Thyroid gland (tissue), 4 donors: ENCODE results near the gene GPN3. TPM values are rescaled to one million over a fixed set of nuclear protein-coding genes. Genes with fewer than 3 reads are reported as not detected.
"Not testable (repeated sequence)": the region's sequence is repeated elsewhere in the genome, so short reads cannot be mapped to it uniquely, and the experiment has no call there.

Experiments used
- DNase-seq, 2 donors: peaks; one replicate each; pipeline ENCODE4 v3.0.0-alpha.2; 2019
- H3K27ac ChIP-seq, 3 donors: fragments of 200-600 bp; sonication (generic); 1 replicate in 2 of 3; 2 replicates in 1 of 3; pipeline ENCODE4 v1.5.1; 2016 to 2019; ENCODE audit warnings: mild to moderate bottlenecking in 1 of 3, moderate library complexity in 1 of 3
- H3K27me3 ChIP-seq: fragments of 200-600 bp; sonication (generic); one replicate; pipeline ENCODE4 v1.5.1; 2019
- H3K36me3 ChIP-seq, 2 donors: fragments of 200-600 bp; sonication (generic); one replicate each; pipeline ENCODE4 v1.5.1; 2016 to 2019
- H3K4me1 ChIP-seq, 2 donors: fragments of 200-600 bp; sonication (generic); one replicate each; pipeline ENCODE4 v1.5.1; 2017 to 2019
- H3K4me3 ChIP-seq, 3 donors: fragments of 200-600 bp; sonication (generic); replicated peaks in 1 of 3; 1 replicate in 2 of 3; 2 replicates in 1 of 3; pipeline ENCODE4 v1.5.1; 2016; ENCODE audit warnings: mild to moderate bottlenecking in 1 of 3
- H3K9me3 ChIP-seq: fragments of 200-600 bp; sonication (generic); one replicate; pipeline ENCODE4 v1.5.1; 2017
- CTCF ChIP-seq, 6 experiments: fragments of 200-600 bp in 3 of 6; fragments of 450-650 bp in 3 of 6; sonication (generic) in 3 of 6; IDR thresholded peaks; one replicate each; pipeline ENCODE4 v1.5.1; 2016 to 2019; ENCODE audit warnings: antibody characterized with exemption in 6 of 6, mild to moderate bottlenecking in 2 of 6, inconsistent platforms in 1 of 6, moderate library complexity in 1 of 6
- POLR2A ChIP-seq, 2 donors: fragments of 450-650 bp; IDR thresholded peaks; one replicate each; pipeline ENCODE4 v1.6.1; 2017; ENCODE audit warnings: antibody characterized with exemption in 2 of 2, mild to moderate bottlenecking in 2 of 2, moderate library complexity in 1 of 2
- WGBS, 2 donors: methylation state at CpG; one replicate each; pipeline ENCODE4 v1.1.5; 2017; 5-methylcytosine and 5-hydroxymethylcytosine counted together
- intact Hi-C: fragments of 100-400 bp; cut with DNase I; formaldehyde crosslinking; loops from one replicate; pipeline ENCODE4 v1.15.1; 2023
- total RNA-seq, 4 donors: library from RNA; depleted of rRNA; stranded (reverse); fragments of >200 nt; gene quantifications; one replicate each; pipeline ENCODE4 v1.2.3, GENCODE V29; 2016

Gene GPN3
- total RNA-seq, 4 donors from 2014 or later = 17.1 to 23.6 (median 17.9) TPM

GRCh38 chr12:110465024-110465423 is 3.0 kb downstream of the GPN3 start:
- Histone ChIP-seq H3K36me3 (peaks cover 0 to 6% of the 10 kb centered on the region in 2 donors), H3K4me1 (peaks cover 20 to 21% of the 10 kb centered on the region in 2 donors), H3K9me3 (no peaks in the 10 kb centered on the region), H3K27me3 (no peaks in the 10 kb centered on the region), H3K4me3 (no peak overlapping the region), H3K27ac (no peak overlapping the region)
- intact Hi-C loops = loop anchor here (5.0 kb wide), 2 partner anchors 37 to 137 kb away; partner anchors contain the start of genes RAD9B and VPS29
- 94 to 95% methylated on average over 2 of the region's 2 CpGs for WGBS, 2 donors
- DNase-seq = no peak
- no peak for TF ChIP-seq CTCF (IDR thresholded peaks at IDR 0.05)
- TF ChIP-seq POLR2A (IDR thresholded peaks at IDR 0.05) = no peak

- H3K9me3 ChIP-seq, H3K4me3 ChIP-seq, H3K27ac ChIP-seq, H3K4me1 ChIP-seq, intact Hi-C loops, DNase-seq, H3K27me3 ChIP-seq: not testable (repeated sequence)
- H3K36me3 ChIP-seq = peaks cover 0 to 12% of the 10 kb centered on the region in 2 donors
- 89 to 90% methylated on average over 5 of the region's 5 CpGs for WGBS, 2 donors
Observed at GRCh38 chr12:110461189-110461588, 6.9 kb downstream of the GPN3 start.

DNA sequence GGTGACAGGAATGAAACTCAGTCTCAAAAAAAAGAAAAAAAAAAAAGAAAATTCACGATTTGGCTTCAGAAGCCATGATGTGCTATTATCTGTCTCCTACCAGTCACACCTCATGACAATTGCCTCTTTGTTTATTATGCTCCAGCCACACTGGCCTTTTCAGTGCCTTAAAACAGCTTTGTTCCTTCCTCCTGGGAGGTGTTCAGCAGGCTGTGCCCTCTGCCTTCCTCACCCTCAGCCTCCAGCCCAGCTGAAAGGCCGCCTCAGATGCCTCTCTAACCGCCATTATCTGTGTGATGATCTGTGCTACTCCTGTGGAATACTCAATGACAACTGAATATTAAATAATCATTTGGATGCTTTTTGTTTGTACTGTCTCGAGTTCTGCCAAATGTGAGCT is 9.3 kb downstream of the GPN3 start:
- WGBS, 2 donors = 92 to 95% methylated on average over 4 of the region's 4 CpGs
- intact Hi-C loops = no loop called here
- H3K36me3 ChIP-seq = peaks cover 0 to 10% of the 10 kb centered on the region in 2 donors

GRCh38 chr12:110453569-110454296 is 14.3 kb downstream of the GPN3 start:
- intact Hi-C loops = no loop called here
- Histone ChIP-seq H3K9me3 (no peaks in the 10 kb centered on the region), H3K4me1 (peaks cover 4 to 5% of the 10 kb centered on the region in 2 donors), H3K27ac (no peak overlapping the region), H3K36me3 (peaks cover 0 to 12% of the 10 kb centered on the region in 2 donors), H3K4me3 (no peak overlapping the region), H3K27me3 (no peaks in the 10 kb centered on the region)
- WGBS, 2 donors = 94 to 97% methylated on average over 4 of the region's 4 CpGs
- TF ChIP-seq CTCF (IDR thresholded peaks at IDR 0.05) (no peak), POLR2A (IDR thresholded peaks at IDR 0.05) (no peak)
- DNase-seq = no peak

More for the DNA sequence above, 9.3 kb downstream of the GPN3 start:
- no peak for TF ChIP-seq POLR2A (IDR thresholded peaks at IDR 0.05)
- Histone ChIP-seq H3K9me3 (no peaks in the 10 kb centered on the region), H3K27me3 (no peaks in the 10 kb centered on the region), H3K4me1 (no peaks in the 10 kb centered on the region), H3K27ac (no peak overlapping the region), H3K4me3 (no peak overlapping the region)
- no peak for DNase-seq

- Histone ChIP-seq H3K27me3 (no peaks in the 10 kb centered on the region), H3K4me1 (peaks cover 7 to 12% of the 10 kb centered on the region in 2 donors), H3K27ac (no peak overlapping the region), H3K36me3 (peaks cover 0 to 8% of the 10 kb centered on the region in 2 donors), H3K9me3 (no peaks in the 10 kb centered on the region), H3K4me3 (no peak overlapping the region)
- DNase-seq = no peak
- WGBS, 2 donors = 73 to 80% methylated on average over 1 of the region's 1 CpG
- intact Hi-C loops = no loop called here
- TF ChIP-seq POLR2A (IDR thresholded peaks at IDR 0.05) (no peak), CTCF (IDR thresholded peaks at IDR 0.05) (no peak)
Observed at GRCh38 chr12:110451263-110451662, 16.8 kb downstream of the GPN3 start.

DNA sequence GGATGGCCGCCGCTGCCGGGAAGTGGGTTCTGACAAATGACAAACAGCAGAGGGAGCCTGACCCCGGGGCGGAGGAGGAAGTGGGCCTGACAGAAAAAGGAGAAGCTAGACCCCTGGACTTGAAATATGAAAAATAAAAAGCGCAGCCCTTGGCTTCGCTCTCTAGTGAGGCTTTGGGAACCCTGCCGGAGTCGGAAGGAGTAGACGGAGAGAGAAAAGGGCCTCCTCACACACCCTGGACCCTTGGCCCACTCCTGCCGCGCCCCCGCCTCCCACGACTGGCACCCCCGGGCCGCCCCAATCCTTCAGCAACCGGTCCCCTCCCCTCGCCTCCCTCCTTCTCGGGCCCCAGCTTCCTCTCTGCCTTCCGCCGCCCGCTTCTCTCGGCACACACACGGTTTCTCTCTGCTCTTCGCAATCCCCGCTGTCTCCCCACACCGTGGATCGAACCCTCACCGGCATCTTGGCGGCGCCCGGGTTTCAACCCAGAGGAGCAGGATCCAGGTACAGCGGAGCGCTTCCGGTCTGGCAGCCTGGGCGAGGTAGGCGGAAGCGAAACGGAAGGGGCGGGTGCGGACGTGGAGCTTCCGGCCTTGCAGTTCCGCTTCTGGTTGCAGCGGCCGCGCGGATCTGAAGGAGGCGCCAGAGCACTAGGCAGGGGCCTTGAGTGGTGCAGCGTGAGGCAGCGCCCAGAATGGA is 18.1 kb downstream of the GPN3 start, which contains the start of gene ARPC3:
ARPC3 (minus strand) TSS at position 539 of the 699 bp plus-strand sequence; CDS start at position 462, 77 bp downstream.
- peak within 1 kb of the TSS; percentile 92 to 98 (median 94) for H3K4me3 ChIP-seq
- 0% methylated on average over 35 to 48 of the region's 51 CpGs for WGBS, 2 donors
- H3K9me3 ChIP-seq = no peaks in the 10 kb centered on the region
- H3K27me3 ChIP-seq = no peaks in the 10 kb centered on the region
- peaks cover 7 to 12% of the 10 kb centered on the region in 2 donors for H3K4me1 ChIP-seq
- DNase-seq = peak; percentile 96 to 97
- peak within 1 kb of the TSS; percentile 80 to 90 (median 89) for H3K27ac ChIP-seq
- intact Hi-C loops = no loop called here
- H3K36me3 ChIP-seq = peaks cover 0 to 14% of the 10 kb centered on the region in 2 donors
- TF ChIP-seq CTCF (IDR thresholded peaks at IDR 0.05) (peak; percentile 42 to 94 (median 85)), POLR2A (IDR thresholded peaks at IDR 0.05) (peak in 1 of 2 donors; percentile 66)
